ENCODE measurements around the gene CEL. TPM values are rescaled to one million over a fixed set of nuclear protein-coding genes. Genes with fewer than 3 reads are reported as not detected.

Gene CEL
- total and polyA plus RNA-seq, 2 experiments from 2014 or later: 0.27 to 2.3 TPM

- no peak for TF ChIP-seq EZH2phosphoT487 (IDR thresholded peaks at IDR 0.05; ENCODE audit: unreplicated experiment)
- TF ChIP-seq STAT1 (IDR thresholded peaks at IDR 0.05; ENCODE audit: unreplicated experiment): no peak
- no peak for TF ChIP-seq REST (IDR thresholded peaks at IDR 0.05; ENCODE audit: unreplicated experiment)
- TF ChIP-seq CREB1 (CRISPR knock-in tag; IDR thresholded peaks at IDR 0.05; ENCODE audit: low read depth): no peak
- no peak for TF ChIP-seq ZNF331 (CRISPR knock-in tag; IDR thresholded peaks at IDR 0.05; ENCODE audit: low read depth)
- TF ChIP-seq NANOG (IDR thresholded peaks at IDR 0.05; ENCODE audit: borderline replicate concordance): no peak
- TF ChIP-seq ZNF114 (CRISPR knock-in tag; IDR thresholded peaks at IDR 0.05): no peak
Observed at GRCh38 chr9:133078486-133078885, 16.7 kb downstream of the CEL start (continued).

- Histone ChIP-seq H3K27me3 (ENCODE audit: insufficient read depth) (no peaks in the 10 kb centered on the region), H3K4me3 (no peak overlapping the region), H3K27ac (ENCODE audit: low read depth) (no peak overlapping the region), H3F3A (replicated peaks; ENCODE audit: low read depth) (no peaks in the 10 kb centered on the region), H3K4me1 (ENCODE audit: insufficient read depth) (no peaks in the 10 kb centered on the region; the same call in 1 of the 2 replicates), H3K4me2 (no peak overlapping the region), H3K9me2 (ENCODE audit: insufficient read depth) (no peaks in the 10 kb centered on the region), H4K20me1 (replicated peaks; ENCODE audit: insufficient read depth) (no peaks in the 10 kb centered on the region), H3K36me3 (ENCODE audit: insufficient read depth) (no peaks in the 10 kb centered on the region), H3K79me2 (replicated peaks; ENCODE audit: insufficient read depth) (no peaks in the 10 kb centered on the region), H2AFZ (no peak overlapping the region)
- DNase-seq (ENCODE audit: low spot score) (no peak), ATAC-seq (no peak)
- Mint-ChIP-seq H3K36me3 (ENCODE audit: low read depth) (no peaks in the 10 kb centered on the region), H3K27ac (no peak overlapping the region), H3K27me3 (ENCODE audit: insufficient read depth, low read depth, poor library complexity) (peaks cover 2% of the 10 kb centered on the region), H3K4me1 (peaks cover 6% of the 10 kb centered on the region; the same call in 2 of the 3 replicates), H3K9me3 (no peaks in the 10 kb centered on the region; the same call in 2 of the 3 replicates), H3K4me3 (no peak overlapping the region)
- TF ChIP-seq STAT1 (IDR thresholded peaks at IDR 0.05; ENCODE audit: unreplicated experiment): no peak
- TF ChIP-seq ZNF114 (CRISPR knock-in tag; IDR thresholded peaks at IDR 0.05): no peak
- TF ChIP-seq EZH2phosphoT487 (IDR thresholded peaks at IDR 0.05; ENCODE audit: unreplicated experiment): no peak
- TF ChIP-seq EZH2 (IDR thresholded peaks at IDR 0.05; ENCODE audit: low read depth, unreplicated experiment): no peak
- no peak for TF ChIP-seq CREB1 (CRISPR knock-in tag; IDR thresholded peaks at IDR 0.05; ENCODE audit: low read depth)
- TF ChIP-seq CTCF (conservative IDR thresholded peaks at IDR 0.05; ENCODE audit: low read depth in 2 of 2): no peak
- TF ChIP-seq NANOG (IDR thresholded peaks at IDR 0.05; ENCODE audit: borderline replicate concordance): no peak
- TF ChIP-seq ZNF462 (CRISPR knock-in tag; IDR thresholded peaks at IDR 0.05): no peak
- TF ChIP-seq POLR2AphosphoS5 (IDR thresholded peaks at IDR 0.05; ENCODE audit: low read depth): no peak
- TF ChIP-seq ETS1 (IDR thresholded peaks at IDR 0.05): no peak
- no peak for TF ChIP-seq JUNB (IDR thresholded peaks at IDR 0.05; ENCODE audit: unreplicated experiment)
Observed at GRCh38 chr9:133080161-133080560, 18.4 kb downstream of the CEL start.
